Measurements from ENCODE around the gene KIF26A.

The KIF26A gene

GRCh38 chr14:104176611-104177010 lies 38.2 kb downstream of the KIF26A start:
- DNase-seq (ENCODE audit: low spot score): no peak

GRCh38 chr14:104177411-104177810 lies 39.0 kb downstream of the KIF26A start:
- DNase-seq (ENCODE audit: low spot score): no peak

- no peak for DNase-seq (ENCODE audit: low spot score)
Observed at GRCh38 chr14:104178279-104178678, 39.9 kb downstream of the KIF26A start.

- DNase-seq (ENCODE audit: low spot score): no peak
Observed at GRCh38 chr14:104179126-104179525, 40.7 kb downstream of the KIF26A start.

- DNase-seq (ENCODE audit: low spot score): no peak
Observed at GRCh38 chr14:104179564-104180129, 41.3 kb downstream of the KIF26A start.

GRCh38 chr14:104180561-104181165 lies 42.3 kb downstream of the KIF26A start:
- no peak for DNase-seq (ENCODE audit: low spot score)

GRCh38 chr14:104181761-104182530 lies 43.6 kb downstream of the KIF26A start:
- DNase-seq (ENCODE audit: low spot score): no peak

- DNase-seq (ENCODE audit: low spot score): no peak
Observed at GRCh38 chr14:104182857-104183425, 44.6 kb downstream of the KIF26A start.

GRCh38 chr14:104183796-104184195 lies 45.4 kb downstream of the KIF26A start:
- DNase-seq (ENCODE audit: low spot score): no peak

GRCh38 chr14:104184506-104184905 lies 46.1 kb downstream of the KIF26A start:
- DNase-seq (ENCODE audit: low spot score): peak; percentile 25

- no peak for DNase-seq (ENCODE audit: low spot score)
Observed at GRCh38 chr14:104184911-104185499, 46.6 kb downstream of the KIF26A start.

- DNase-seq (ENCODE audit: low spot score): no peak
Observed at GRCh38 chr14:104185916-104186495, 47.6 kb downstream of the KIF26A start.

- no peak for DNase-seq (ENCODE audit: low spot score)
Observed at GRCh38 chr14:104186575-104186974, 48.2 kb downstream of the KIF26A start.

GRCh38 chr14:104187121-104187889 lies 48.9 kb downstream of the KIF26A start:
- no peak for DNase-seq (ENCODE audit: low spot score)

- no peak for DNase-seq (ENCODE audit: low spot score)
Observed at GRCh38 chr14:104187931-104188726, 49.7 kb downstream of the KIF26A start.

GRCh38 chr14:104188727-104189400 lies 50.5 kb downstream of the KIF26A start:
- DNase-seq (ENCODE audit: low spot score): no peak

GRCh38 chr14:104189629-104190335 lies 51.4 kb downstream of the KIF26A start:
- no peak for DNase-seq (ENCODE audit: low spot score)

GRCh38 chr14:104190396-104191000 lies 52.1 kb downstream of the KIF26A start:
- no peak for DNase-seq (ENCODE audit: low spot score)

Measured in SK-N-DZ (cell line).